Stimulated activated CD8-positive, alpha-beta memory T cell treated with anti-CD3 and anti-CD28 coated beads, Interleukin-2, amount 100 ng/mL, for 48 hours (primary cell): ENCODE measurements around the gene DYNC2LI1.
"Not testable (repeated sequence)": the region's sequence is repeated elsewhere in the genome, so short reads cannot be mapped to it uniquely, and the experiment has no call there.

Source experiments
- DNase-seq, 2 donors: peaks; one replicate each; pipeline ENCODE4 v3.0.0-alpha.2; 2020; ENCODE audit warnings: low read depth in 2 of 2

Gene DYNC2LI1

GRCh38 chr2:43773876-43774613 lies at the start of gene DYNC2LI1:
Gene DYNC2LI1 (plus strand): TSS chr2:43774039. CDS start chr2:43774139, 100 bp downstream.
- DNase-seq = peak; percentile 78 to 84

GRCh38 chr2:43724728-43725526 lies 48.9 kb upstream of the DYNC2LI1 start:
- DNase-seq = no peak

- no peak for DNase-seq
Observed at GRCh38 chr2:43725711-43726246, 48.1 kb upstream of the DYNC2LI1 start.

GRCh38 chr2:43726961-43727633 lies 46.7 kb upstream of the DYNC2LI1 start:
- DNase-seq = not testable (repeated sequence)

GRCh38 chr2:43727634-43728014 lies 46.2 kb upstream of the DYNC2LI1 start:
- no peak for DNase-seq

- no peak for DNase-seq
Observed at GRCh38 chr2:43729491-43730174, 44.2 kb upstream of the DYNC2LI1 start.

GRCh38 chr2:43731211-43731610 lies 42.6 kb upstream of the DYNC2LI1 start:
- no peak for DNase-seq

GRCh38 chr2:43736637-43737036 lies 37.2 kb upstream of the DYNC2LI1 start:
- no peak for DNase-seq

- no peak for DNase-seq
Observed at GRCh38 chr2:43737097-43737854, 36.6 kb upstream of the DYNC2LI1 start.

GRCh38 chr2:43737855-43738254 lies 36.0 kb upstream of the DYNC2LI1 start:
- DNase-seq = no peak

GRCh38 chr2:43738257-43738656 lies 35.6 kb upstream of the DYNC2LI1 start:
- no peak for DNase-seq

- DNase-seq = no peak
Observed at GRCh38 chr2:43743706-43744105, 30.1 kb upstream of the DYNC2LI1 start.

- DNase-seq = no peak
Observed at GRCh38 chr2:43745457-43745856, 28.4 kb upstream of the DYNC2LI1 start.

GRCh38 chr2:43748333-43748732 lies 25.5 kb upstream of the DYNC2LI1 start:
- peak in 1 of 2 donors; percentile 10 for DNase-seq

GRCh38 chr2:43749583-43749982 lies 24.3 kb upstream of the DYNC2LI1 start:
- no peak for DNase-seq

- DNase-seq = no peak
Observed at GRCh38 chr2:43751476-43751990, 22.3 kb upstream of the DYNC2LI1 start.

GRCh38 chr2:43752302-43752701 lies 21.5 kb upstream of the DYNC2LI1 start:
- no peak for DNase-seq

GRCh38 chr2:43754180-43754579 lies 19.7 kb upstream of the DYNC2LI1 start:
- no peak for DNase-seq

GRCh38 chr2:43758739-43759138 lies 15.1 kb upstream of the DYNC2LI1 start:
- no peak for DNase-seq

GRCh38 chr2:43759195-43759594 lies 14.6 kb upstream of the DYNC2LI1 start:
- DNase-seq = no peak

GRCh38 chr2:43762286-43762685 lies 11.6 kb upstream of the DYNC2LI1 start:
- DNase-seq = no peak
